GM21619 (cell line): Measurements from ENCODE around the gene FHAD1.
A peak's percentile ranks its signal among the peaks of the same experiment; 100 is the strongest.

Experiments used
- ATAC-seq: cut with Tn5 transposase; IDR thresholded peaks from one replicate; pipeline ENCODE4 v1.9.1; 2021; ENCODE audit not compliant: unreplicated experiment

FHAD1 gene

DNA sequence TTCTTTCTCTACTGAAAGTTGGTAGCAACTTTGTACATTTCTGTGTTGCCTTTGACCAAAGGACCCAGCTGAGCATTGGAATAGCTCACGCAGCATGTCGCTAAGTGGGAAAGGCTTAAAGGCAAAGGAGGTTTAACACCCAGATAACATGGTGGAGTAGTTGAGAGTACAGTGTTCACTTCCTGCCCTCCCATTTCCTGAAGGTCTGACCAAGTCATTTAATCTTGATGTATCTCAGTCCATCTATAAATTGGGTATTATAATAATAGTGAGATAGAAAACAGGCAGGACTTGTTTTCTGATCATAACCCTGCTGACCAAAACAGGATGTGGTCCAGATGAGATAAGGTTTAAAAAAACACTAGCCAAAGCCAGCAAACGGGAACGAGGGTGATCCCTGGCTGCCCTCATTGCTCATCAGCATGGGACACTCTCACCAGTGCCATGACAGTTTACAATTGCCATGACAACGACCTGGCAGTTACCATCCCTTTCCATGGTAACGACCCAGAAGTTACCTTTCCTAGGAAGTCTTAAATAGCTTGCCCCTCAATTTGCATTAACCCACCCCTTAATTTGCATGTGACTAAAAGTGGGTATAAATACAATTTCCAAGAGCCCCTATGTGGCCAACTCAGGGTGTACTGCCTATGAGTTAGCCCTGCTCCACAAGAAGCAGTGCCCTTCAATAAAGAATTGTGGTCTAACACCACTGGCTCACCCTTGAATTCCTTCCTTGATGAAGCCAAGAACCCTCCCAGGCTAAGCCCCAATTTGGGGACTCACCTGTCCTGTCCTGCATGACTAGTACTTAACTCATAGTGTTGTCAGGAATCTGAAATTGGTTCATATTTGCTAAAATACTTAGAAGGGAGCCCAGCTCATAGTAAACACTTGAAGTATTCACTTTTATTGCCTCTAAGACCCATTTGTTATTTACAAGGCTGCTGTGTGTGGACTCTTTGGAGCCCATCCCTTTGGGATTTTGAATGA is 28.4 kb upstream of the FHAD1 start:
- ATAC-seq: no peak

DNA sequence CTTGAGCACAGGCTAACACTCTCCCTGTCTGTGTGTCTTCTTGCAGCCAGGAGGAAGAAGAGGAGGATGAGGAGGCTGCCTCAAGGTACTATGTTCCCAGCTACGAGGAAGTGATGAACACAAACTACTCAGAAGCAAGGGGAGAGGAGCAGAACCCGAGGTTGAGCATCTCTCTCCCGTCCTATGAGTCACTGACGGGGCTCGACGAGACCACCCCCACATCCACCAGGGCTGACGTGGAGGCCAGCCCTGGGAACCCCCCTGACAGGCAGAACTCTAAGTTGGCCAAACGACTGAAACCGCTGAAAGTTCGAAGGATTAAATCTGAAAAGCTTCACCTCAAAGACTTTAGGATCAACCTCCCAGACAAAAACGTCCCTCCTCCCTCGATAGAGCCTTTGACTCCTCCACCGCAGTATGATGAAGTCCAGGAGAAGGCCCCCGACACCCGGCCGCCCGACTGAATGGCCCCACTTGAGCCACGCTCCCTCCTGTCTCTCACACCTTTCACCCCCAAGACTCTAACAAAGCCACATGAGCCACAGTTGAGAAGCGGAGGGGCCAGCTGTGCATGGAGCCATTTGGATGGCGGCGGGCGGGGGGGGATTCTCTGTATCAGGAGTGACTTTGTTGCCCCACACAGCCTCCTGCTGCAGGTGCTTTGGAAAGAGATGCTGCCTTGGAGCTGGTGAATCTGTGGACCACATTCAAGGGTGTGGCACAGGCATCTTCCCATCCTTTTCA is 27.6 kb upstream of the FHAD1 start:
- no peak for ATAC-seq

DNA sequence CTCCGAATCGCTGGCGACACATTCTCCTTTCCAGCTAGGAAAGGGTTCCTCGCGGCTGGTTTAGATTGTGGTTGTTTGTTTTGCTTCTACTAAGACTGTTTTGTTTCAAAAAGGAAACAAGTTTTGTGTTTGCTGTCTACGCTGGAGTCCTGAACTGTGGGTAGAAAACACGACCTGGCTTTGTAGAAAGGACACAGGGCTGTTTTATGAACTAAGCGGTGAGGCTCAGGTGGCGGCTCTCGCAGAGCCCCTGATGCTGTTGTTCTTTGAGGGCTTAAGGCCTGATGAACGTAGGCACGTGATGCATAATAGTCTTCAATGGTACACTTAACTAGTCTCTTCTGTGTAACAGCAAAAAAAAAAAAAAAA is 27.0 kb upstream of the FHAD1 start:
- no peak for ATAC-seq

DNA sequence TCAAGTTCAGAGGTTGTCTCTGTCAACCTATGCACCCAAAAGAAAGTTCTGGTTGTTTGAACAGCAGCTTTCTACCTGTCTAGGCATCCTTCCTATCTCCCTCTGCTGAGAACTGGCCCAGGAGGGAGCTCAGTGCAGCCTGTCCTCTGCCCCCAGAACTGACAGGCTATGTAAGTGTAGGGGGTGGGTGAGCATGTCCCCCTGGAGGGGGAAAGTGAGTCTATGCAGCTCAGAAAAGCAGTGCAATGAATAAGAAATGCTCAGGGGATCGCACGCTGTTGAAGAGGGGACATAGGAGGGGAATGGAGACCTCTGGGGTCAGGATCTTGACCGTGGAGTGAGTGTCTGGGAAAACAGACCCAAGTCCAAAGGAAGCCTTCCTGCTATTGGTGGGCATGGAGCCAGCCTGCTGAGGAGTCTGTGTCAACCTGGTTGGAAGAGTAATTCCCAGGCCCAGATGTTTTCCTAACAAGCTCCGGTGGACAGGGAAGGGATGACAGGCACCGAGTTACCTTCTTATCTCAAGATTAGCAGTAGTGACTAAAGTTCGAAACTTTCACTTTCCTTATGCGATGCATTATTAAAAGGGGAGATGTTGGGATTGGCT is 26.1 kb upstream of the FHAD1 start:
- ATAC-seq: no peak

DNA sequence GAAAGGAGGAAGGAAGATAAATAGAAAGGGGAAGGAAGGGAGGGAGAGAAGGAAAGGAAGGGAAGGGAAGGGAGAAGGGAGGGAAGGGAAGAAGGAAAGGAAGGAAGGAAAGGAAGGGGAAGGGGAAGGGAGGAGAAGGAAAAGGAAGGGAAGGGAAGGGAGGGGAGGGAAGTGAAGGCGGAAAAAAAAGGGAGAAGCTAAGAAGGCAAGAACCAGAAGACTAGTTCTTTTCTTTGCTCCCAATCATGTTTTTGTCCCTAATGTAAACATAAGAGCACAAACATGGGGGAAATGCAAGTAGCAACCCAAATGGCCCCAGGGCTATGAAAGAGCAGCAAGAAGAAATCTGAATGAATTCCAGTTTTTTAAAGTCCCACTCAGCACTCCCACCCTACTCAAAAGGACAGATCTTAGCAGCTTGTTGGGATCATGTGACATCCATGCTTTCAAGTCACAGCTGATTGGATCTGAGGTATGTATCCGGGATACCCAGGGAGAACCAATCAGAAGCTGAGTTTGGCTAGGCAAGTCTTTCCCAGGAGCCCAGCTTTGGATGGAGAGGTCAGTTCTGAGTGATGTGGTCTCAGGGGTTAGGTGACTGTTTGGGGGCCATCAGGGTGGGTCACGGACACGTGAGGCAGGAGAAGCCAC is 24.2 kb upstream of the FHAD1 start:
- ATAC-seq: no peak

DNA sequence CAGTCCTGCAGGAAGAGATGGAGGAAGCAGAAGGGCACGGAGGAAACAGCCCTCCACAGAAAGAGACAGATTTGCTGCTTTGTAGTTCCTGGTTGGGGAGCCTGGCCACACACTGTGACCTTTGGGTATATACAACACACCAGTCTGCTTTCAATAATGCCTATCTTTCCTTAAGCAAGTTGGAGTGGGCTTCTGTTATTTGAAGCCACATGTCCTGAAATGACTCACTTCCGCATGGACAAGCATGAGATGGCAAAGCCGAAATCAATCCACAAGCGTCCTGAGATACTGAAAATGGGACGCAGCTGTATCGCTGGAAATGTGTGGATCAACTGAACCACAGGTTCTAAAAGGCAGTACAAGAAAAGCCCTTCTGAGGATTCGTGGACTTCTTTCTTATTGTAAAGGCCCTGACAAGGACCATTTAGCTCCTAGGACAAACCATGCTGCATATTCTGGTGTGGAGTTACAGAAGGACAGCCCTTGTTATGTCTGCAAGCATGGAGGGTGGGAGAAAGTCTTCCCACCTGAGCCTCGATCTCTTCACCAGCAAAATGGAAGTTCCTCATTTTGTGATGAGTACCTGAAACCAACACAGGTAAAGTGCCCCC is 22.7 kb upstream of the FHAD1 start:
- ATAC-seq: no peak

DNA sequence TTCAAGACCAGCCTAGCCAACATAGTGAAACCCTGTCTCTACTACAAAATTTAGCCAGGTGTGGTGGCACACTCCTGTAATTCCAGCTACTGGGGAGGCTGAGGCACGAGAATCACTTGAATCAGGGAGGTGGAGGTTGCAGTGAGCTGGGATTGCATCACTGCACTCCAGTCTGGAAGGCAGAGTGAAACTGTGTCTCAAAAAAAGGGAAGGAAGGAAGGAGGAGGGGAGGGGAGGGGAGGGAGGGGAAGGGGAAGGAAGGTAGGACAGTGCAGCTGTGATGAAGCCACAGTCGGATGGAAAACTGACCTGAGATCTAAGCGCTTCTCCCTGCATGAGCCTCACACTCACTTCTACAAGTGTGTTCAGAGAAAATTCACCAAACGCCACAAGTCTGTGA is 22.0 kb upstream of the FHAD1 start:
- no peak for ATAC-seq

DNA sequence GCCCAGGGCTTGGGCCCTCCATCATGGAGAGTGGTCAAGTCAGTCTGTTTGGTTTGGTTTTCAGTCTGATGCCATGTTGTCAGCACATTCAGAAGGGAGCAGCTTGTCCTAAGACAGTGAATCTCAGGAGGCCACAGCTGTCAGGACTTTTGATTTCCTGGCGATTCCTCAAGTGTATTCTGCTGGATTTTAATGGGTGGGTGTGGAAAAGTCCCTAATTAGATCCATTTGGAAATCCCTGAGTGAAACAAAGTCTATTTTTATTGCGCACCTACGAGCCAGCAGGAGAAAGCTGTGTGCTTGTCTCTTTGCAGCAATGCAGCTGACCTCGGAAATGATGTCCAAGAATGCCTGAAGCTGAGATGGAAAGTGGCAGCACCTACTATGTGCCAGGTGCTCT is 21.6 kb upstream of the FHAD1 start:
- ATAC-seq: no peak

DNA sequence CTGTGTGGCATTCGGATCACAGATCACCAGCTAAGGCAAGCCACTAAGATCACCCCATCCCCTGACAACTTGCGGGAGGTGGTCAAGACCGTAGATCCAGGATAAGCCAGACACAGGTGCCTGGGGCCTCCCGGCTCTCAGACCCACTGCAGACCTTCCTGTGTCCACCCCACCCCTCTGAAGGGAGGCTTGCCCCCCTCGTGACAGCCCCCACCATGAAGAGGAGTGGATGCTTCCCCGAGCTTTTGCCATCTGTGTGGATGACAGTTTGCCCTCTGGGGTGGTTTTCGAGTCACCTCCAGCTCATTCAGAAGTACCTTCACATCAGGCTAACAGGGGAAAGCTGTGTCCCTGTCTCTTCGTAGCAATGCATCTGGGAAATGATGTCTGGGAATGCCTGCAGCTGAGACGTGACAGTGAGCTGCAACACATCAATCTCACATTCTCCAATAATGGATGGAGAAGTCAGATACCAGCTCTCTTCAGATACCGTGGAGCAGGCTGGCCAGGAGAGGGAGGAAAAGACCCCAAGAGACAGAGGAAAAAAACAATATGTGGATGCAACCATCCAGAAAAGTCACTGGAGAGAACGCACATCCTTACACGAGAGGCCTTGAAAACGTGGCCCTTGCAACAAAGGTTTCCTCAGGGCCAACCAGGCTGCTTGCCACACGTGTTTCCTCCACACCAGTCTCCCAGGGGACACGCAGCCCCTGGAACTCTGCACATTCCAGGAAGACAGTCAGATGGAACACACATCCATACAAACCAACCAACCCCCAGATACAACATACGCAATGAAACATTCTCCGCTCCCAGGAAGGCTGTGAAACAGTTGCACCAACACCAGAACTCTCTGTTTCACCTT is 20.4 kb upstream of the FHAD1 start:
- ATAC-seq: no peak

DNA sequence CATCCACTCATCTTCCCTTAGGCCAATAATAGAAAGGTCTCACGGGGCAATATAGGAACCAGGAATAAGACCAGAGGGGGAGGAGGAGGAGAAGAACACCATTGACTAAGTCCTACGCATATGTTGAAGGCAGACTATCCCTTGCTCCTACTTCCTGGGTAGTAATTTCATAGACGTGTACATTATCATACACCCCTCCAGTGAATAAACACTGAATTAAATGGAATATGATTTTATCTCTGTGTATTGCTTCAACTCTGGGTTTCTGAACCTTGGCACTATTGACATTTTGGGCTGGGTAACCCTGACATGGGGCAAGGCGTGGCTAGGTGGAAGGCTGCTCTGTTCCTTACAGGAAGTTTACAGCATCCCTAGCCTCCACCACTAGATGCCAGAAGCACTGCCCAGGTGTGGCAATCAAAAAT is 17.3 kb upstream of the FHAD1 start:
- no peak for ATAC-seq

DNA sequence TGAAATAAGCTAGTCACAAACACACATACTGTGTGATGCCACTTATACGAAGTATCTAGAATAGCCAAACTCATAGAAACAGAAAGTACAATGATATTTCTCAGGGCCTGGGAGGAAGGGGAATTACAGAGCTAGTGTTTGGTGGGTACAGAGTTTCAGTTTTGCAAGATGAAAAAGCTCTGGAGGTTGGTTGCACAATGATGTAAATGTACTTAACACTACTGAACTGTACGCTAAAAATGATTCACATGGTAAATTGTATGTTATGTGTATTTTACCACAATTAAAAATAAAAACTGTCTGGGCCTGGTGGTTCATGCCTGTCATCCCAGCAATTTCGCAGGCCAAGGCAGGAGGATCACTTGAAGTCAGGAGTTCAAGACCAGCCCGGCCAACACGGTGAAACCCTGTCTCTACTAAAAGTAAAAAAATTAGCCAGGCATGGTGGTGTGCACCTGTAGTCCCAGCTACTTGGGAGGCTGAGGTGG is 15.3 kb upstream of the FHAD1 start:
- peak; percentile 97 for ATAC-seq

DNA sequence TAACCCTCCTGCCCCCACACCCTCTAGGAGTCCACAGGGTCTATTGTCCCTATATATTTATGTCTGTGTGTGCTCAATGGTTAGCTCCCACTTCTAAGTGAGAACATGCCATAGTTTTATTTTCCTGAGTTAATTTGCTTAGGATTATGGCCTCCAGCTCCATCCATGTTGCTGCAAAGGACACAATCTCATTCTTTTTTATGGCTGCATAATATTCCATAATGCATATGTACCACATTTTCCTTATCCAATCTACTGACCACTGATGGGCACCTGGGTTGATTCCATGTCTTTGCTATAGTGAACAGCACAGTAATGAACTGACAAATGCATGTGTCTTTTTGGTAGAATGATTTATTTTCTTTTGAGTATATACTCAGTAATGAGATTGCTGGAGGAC is 13.3 kb upstream of the FHAD1 start:
- no peak for ATAC-seq

DNA sequence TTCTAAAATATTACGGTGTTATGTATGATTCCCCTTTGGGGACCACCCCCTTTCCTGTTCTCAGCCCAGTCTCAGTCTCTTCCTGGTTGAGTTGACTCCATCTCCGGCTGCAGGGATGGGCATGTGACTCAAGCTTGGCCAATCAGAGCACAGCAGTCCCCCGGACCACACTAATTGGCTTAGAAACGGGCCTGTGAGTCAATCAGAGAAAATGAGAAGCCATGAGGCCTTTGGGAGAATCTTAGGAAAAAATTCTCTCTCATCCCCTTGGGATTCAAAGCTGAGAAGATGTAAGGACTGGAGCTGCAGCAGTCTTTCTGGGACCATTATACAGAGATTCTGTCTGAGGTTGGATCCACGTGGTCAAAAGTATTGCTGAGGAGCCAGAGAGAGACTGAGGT is 10.7 kb upstream of the FHAD1 start:
- ATAC-seq: no peak

DNA sequence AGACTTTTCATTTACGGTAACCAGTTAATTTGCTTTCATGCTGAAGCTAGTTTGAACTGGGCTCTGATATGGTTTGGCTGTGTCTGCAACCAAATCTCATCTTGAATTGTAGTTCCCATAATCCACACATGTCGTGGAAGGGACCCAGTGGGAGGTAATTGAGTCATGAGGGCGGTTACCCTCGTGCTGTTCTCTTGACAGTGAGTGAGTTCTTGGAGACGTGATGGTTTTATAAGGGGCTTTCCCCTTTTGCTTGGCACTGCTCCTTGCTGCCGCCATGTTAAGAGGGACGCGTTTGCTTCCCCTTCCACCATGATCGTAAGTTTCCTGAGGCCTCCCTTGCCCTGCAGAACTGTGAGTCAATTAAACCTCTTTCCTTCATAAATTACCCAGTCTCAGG is 10.3 kb upstream of the FHAD1 start:
- no peak for ATAC-seq

DNA sequence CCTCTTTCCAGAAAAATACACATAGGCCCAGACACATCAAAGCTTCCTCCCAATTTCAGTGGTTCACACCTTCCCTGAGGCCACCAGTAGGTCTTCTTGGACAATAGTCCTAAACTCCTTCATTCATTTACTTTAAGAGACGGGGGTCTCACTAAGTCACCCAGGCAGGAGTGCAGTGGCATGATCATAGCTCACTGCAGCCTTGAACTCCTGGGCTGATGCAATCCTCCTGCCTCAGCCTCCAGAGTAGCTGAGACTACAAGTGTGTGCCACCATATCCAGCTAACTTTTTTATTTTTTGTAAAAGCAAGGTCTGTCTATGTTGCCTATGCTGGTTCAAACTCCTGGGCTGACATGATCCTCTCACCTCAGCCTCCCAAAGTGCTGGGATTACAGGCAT is 8.2 kb upstream of the FHAD1 start:
- no peak for ATAC-seq

DNA sequence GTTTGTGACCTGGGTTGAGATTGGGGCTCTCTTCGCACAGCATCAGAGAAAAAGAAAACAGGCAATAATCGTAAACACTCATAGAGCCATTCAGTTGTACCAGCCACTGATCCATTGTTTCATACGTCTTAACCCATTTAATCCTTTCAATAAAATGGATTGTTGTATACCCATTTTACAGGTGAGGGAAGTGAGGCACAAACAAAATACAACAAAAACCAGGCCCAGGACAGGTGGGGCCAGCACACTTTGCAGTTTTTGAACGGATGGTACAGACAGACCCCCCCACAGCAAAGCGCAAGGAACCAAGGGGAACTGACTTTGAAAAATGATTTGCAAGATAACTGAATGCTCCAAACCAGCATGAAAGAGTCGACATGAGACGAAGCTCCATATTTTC is 4.3 kb upstream of the FHAD1 start:
- ATAC-seq: no peak

DNA sequence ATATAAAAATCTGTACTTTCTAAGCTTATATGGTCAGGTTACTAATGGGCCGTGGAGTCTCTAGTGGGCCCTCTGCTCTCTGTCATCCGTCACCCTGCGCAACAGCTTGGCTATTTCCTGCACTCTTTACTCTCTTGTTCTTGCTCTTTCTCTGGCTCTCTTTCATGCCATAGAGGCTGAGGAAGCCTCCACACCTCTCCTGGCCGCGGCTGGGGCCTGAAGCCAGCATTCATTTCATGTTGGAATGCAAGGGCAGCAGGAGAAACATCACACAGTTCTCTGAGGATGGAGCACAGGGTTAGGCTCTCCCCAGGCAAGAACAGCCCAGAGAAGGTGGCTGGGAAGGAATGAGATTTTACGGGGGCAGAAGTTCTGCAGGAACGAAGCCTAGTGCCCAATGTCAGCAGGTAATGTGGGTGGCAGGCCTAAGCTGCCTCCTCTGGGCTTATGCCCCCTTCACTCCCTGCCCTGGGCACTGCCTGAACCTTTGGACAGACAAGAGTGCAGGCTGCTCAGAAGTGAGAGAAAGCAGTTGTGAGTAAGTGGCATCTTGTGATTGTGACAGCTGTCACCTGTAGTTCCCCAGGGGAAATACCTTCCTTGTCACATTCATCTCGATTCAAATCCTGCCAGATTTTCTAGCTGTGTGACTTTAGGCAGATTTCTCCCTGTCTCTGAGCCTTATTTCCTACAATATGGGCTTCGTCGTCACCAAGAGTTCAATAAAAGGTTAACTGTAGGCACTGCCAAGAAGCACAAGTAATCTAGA is 3.6 kb upstream of the FHAD1 start:
- no peak for ATAC-seq

DNA sequence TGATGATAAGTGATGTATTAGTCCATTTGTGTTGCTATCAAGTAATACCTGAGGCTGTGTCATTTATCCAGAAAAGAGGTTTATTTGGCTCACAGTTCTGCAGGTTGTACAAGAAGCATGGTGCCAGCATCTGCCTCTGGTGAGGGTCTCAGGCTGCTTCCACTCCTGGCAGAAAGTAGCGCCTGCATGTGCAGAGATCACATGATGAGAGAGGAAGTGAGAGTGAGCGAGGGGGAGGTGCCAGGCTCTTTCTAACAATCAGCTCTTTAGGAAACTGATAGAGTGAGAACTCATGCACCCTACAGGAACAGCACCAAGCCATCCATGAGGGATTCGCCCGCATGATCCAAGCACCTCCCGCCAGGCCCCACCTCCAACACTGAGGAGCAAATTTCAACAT is 2.2 kb upstream of the FHAD1 start:
- no peak for ATAC-seq
